AG04449 (cell line): Measurements from ENCODE around the gene RAB1A.
A peak's percentile ranks its signal among the peaks of the same experiment; 100 is the strongest.

ENCODE experiments used
- CTCF ChIA-PET: fragments of 350-600 bp; formaldehyde crosslinking; extraction: SDS; loops from one replicate; lab custom pipeline; 2021; ENCODE audit warnings: antibody characterized with exemption; lab: Yijun Ruan, JAX
- POLR2A ChIA-PET: fragments of 400-600, 350-600 bp; formaldehyde crosslinking; extraction: SDS; loops from one replicate; lab custom pipeline; 2020; ENCODE audit warnings: antibody characterized with exemption, inconsistent platforms; lab: Yijun Ruan, JAX
- DNase-seq: peaks from one replicate; pipeline ENCODE4 v3.0.0-alpha.2; 2010; ENCODE audit warnings: low read depth, low spot score
- H3K4me3 ChIP-seq: 2 replicates; pipeline ENCODE4 v1.5.1; 2011; ENCODE audit warnings: low read depth, mild to moderate bottlenecking, control low read depth, low read length
- CTCF ChIP-seq: IDR thresholded peaks from one replicate; pipeline ENCODE4 v1.5.1; 2011; ENCODE audit warnings: mild to moderate bottlenecking, moderate library complexity, low read length, control low read depth, inconsistent platforms; ENCODE audit not compliant: insufficient read depth; ENCODE audit errors: missing control alignments

RAB1A gene

GRCh38 chr2:65092791-65093190, 37.1 kb downstream of the RAB1A start:
- H3K4me3 ChIP-seq: no peak overlapping the region
- TF ChIP-seq CTCF: no peak
- ChIA-PET POLR2A (no interaction called here), CTCF (interaction anchor here (1.3 kb wide), 1 partner anchor 14 kb away, joined by 5 read pairs; no protein-coding TSS in a partner anchor)
- DNase-seq: no peak

GRCh38 chr2:65085148-65085547, 44.8 kb downstream of the RAB1A start:
- ChIA-PET POLR2A (no interaction called here), CTCF (interaction anchor here (0.7 to 2.4 kb wide), 4 partner anchors 14 to 127 kb away, joined by 3 to 7 read pairs (median 4); no protein-coding TSS in a partner anchor)

GRCh38 chr2:65081232-65081685, 48.6 kb downstream of the RAB1A start:
- H3K4me3 ChIP-seq: no peak overlapping the region
- ChIA-PET CTCF (interaction anchor here (0.8 to 1.3 kb wide), 3 partner anchors 11 to 16 kb away, joined by 3 read pairs; no protein-coding TSS in a partner anchor), POLR2A (no interaction called here)
- no peak for TF ChIP-seq CTCF
- no peak for DNase-seq

More at GRCh38 chr2:65085148-65085547, 44.8 kb downstream of the RAB1A start:
- no peak for DNase-seq
- TF ChIP-seq CTCF: no peak
- no peak overlapping the region for H3K4me3 ChIP-seq

GRCh38 chr2:65079017-65079416, 50.9 kb downstream of the RAB1A start:
- CTCF ChIA-PET: interaction anchor here (0.9 to 1.6 kb wide), 2 partner anchors 8 to 14 kb away, joined by 5 read pairs; no protein-coding TSS in a partner anchor
- DNase-seq: no peak
- TF ChIP-seq CTCF: no peak
- POLR2A ChIA-PET: no interaction called here
- no peak overlapping the region for H3K4me3 ChIP-seq

GRCh38 chr2:65077898-65078297, 52.0 kb downstream of the RAB1A start:
- no peak overlapping the region for H3K4me3 ChIP-seq
- ChIA-PET CTCF (interaction anchor here (0.7 to 1.6 kb wide), 5 partner anchors 9 to 496 kb away, joined by 3 to 7 read pairs (median 5); no protein-coding TSS in a partner anchor), POLR2A (no interaction called here)
- no peak for TF ChIP-seq CTCF
- no peak for DNase-seq

- no peak overlapping the region for H3K4me3 ChIP-seq
- peak; percentile 47 for DNase-seq
- CTCF ChIA-PET: interaction anchor here (1.2 to 1.8 kb wide), 3 partner anchors 12 to 111 kb away, joined by 4 to 6 read pairs (median 4); no protein-coding TSS in a partner anchor
- POLR2A ChIA-PET: no interaction called here
- TF ChIP-seq CTCF: no peak
These were observed 53.6 kb downstream of the RAB1A start for GRCh38 chr2:65076345-65076710.
